Breast epithelium (tissue), 3 donors: Measurements from ENCODE around the gene TRAF5.

Source experiments
- POLR2A ChIP-seq: fragments of 450-650 bp; IDR thresholded peaks from one replicate; pipeline ENCODE4 v1.6.1; 2016; ENCODE audit warnings: antibody characterized with exemption, mild to moderate bottlenecking, moderate library complexity
- POLR2AphosphoS5 ChIP-seq, 3 donors: sonication (generic); formaldehyde crosslinking; IDR thresholded peaks; one replicate each; pipeline ENCODE4 v1.6.1; 2017; ENCODE audit warnings: antibody characterized with exemption in 3 of 3

- no peak for TF ChIP-seq POLR2A
- no peak for TF ChIP-seq POLR2AphosphoS5 (IDR thresholded peaks at IDR 0.05)
Observed at GRCh38 chr1:211375949-211376348, 49.3 kb downstream of the TRAF5 start.
